A549 (cell line): ENCODE results near the gene OSGIN1. TPM values are rescaled to one million over a fixed set of nuclear protein-coding genes. Genes with fewer than 3 reads are reported as not detected.

Experiments
- ATAC-seq, 2 experiments: fragments of 200-7000 bp in 1 of 2; fragments of >200 bp in 1 of 2; cut with Nextera tagmentation in 1 of 2; cut with Tn5 transposase in 1 of 2; 3 replicates each; pipeline versions ENCODE4 v1.8.0 to v1.9.1; 2018 to 2020; ENCODE audit warnings: mild to moderate bottlenecking in 1 of 2, moderate library complexity in 1 of 2
- CTCF ChIA-PET: fragments of 300-600 bp; sonication (Branson Sonifier 250); formaldehyde crosslinking; extraction: SDS; loops from one replicate; lab custom pipeline; 2021; ENCODE audit warnings: antibody characterized with exemption, inconsistent platforms; lab: Yijun Ruan, JAX
- POLR2A ChIA-PET: fragments of 350-600 bp; formaldehyde crosslinking; extraction: SDS; loops from one replicate; lab custom pipeline; 2021; ENCODE audit warnings: antibody characterized with exemption, inconsistent platforms; lab: Yijun Ruan, JAX
- DNase-seq, 2 experiments: peaks; one replicate each; pipeline versions ENCODE4 v3.0.0 to v3.0.0-alpha.2; 2011 to 2016; ENCODE audit warnings: low read depth in 1 of 2, low spot score in 1 of 2
- FAIRE-seq: peaks from 2 replicates; lab custom pipeline; 2011; peaks lifted over from hg19 to GRCh38; lab: Jason Lieb, UNC
- H3K27ac ChIP-seq, 2 experiments: fragments of >200 bp; sonication (Bioruptor Twin); formaldehyde crosslinking; 3 replicates each; pipeline ENCODE4 v1.5.1; 2016 to 2017
- H3K4me1 ChIP-seq: fragments of >200 bp; sonication (Bioruptor Twin); formaldehyde crosslinking; 3 replicates; pipeline ENCODE4 v1.6.1; 2016
- H3K4me2 ChIP-seq: fragments of >200 bp; sonication (Bioruptor Twin); formaldehyde crosslinking; 3 replicates; pipeline ENCODE4 v1.6.1; 2016
- H3K4me3 ChIP-seq: fragments of >200 bp; sonication (Bioruptor Twin); formaldehyde crosslinking; 3 replicates; pipeline ENCODE4 v1.5.1; 2016
- H3K9me3 ChIP-seq: fragments of >200 bp; sonication (Bioruptor Twin); formaldehyde crosslinking; 3 replicates; pipeline ENCODE4 v1.6.1; 2016
- CBX2 ChIP-seq: fragments of 200-600 bp; sonication (generic); IDR thresholded peaks from 2 replicates; pipeline ENCODE4 v1.6.1; 2016; ENCODE audit warnings: low read depth, mild to moderate bottlenecking, borderline replicate concordance
- CEBPB ChIP-seq, 2 experiments: fragments of >200 bp in 1 of 2; sonication (Bioruptor Twin) in 1 of 2; formaldehyde crosslinking in 1 of 2; IDR thresholded peaks; 2 replicates each; pipeline ENCODE4 v1.6.1; 2012 to 2016
- E2F6 ChIP-seq: IDR thresholded peaks from 2 replicates; pipeline ENCODE4 v1.6.1; 2012; ENCODE audit warnings: low read depth, borderline replicate concordance
- HOXB5 ChIP-seq: fragments of 250-450 bp; sonication (Bioruptor Pico); IDR thresholded peaks from 2 replicates; pipeline ENCODE4 v1.5.0; 2020; ENCODE audit warnings: mild to moderate bottlenecking, moderate library complexity
- JUN ChIP-seq, 2 experiments: fragments of >200 bp; sonication (Bioruptor Twin); formaldehyde crosslinking; IDR thresholded peaks; 2 replicates in 1 of 2; 3 replicates in 1 of 2; pipeline ENCODE4 v1.6.1; 2016 to 2017
- KDM1A ChIP-seq: fragments of 200-600 bp; sonication (generic); IDR thresholded peaks from 2 replicates; pipeline ENCODE4 v1.6.1; 2016; ENCODE audit warnings: low read depth, mild to moderate bottlenecking
- MAX ChIP-seq: IDR thresholded peaks from 2 replicates; pipeline ENCODE4 v1.6.1; 2012
- MAZ ChIP-seq: fragments of 150-350 bp; IDR thresholded peaks from 2 replicates; pipeline ENCODE4 v1.6.1; 2014; ENCODE audit warnings: antibody characterized with exemption, low read depth, low read length, borderline replicate concordance
- MYC ChIP-seq: IDR thresholded peaks from 2 replicates; pipeline ENCODE4 v1.6.1; 2012; ENCODE audit warnings: mild to moderate bottlenecking, inconsistent platforms, low read length, improper control_type of control experiment, borderline replicate concordance
- NFE2L2 ChIP-seq: fragments of 150-350 bp; conservative IDR thresholded peaks from 2 replicates; pipeline ENCODE4 v1.6.1; 2014; ENCODE audit warnings: low read length
- PHF8 ChIP-seq: fragments of 200-600 bp; sonication (generic); IDR thresholded peaks from 2 replicates; pipeline ENCODE4 v1.6.1; 2016; ENCODE audit warnings: low read depth, mild to moderate bottlenecking, antibody characterized with exemption, moderate library complexity, borderline replicate concordance
- POLR2AphosphoS2 ChIP-seq: conservative IDR thresholded peaks from 2 replicates; pipeline ENCODE4 v1.6.1; 2012; ENCODE audit warnings: low read length, improper control_type of control experiment, inconsistent platforms
- RAD21 ChIP-seq, 2 experiments: fragments of >200 bp in 1 of 2; sonication (Bioruptor Twin) in 1 of 2; formaldehyde crosslinking in 1 of 2; IDR thresholded peaks in 1 of 2; conservative IDR thresholded peaks in 1 of 2; 2 replicates in 1 of 2; 3 replicates in 1 of 2; pipeline ENCODE4 v1.6.1; 2012 to 2018; ENCODE audit warnings: inconsistent platforms in 1 of 2
- SMC3 ChIP-seq: fragments of >200 bp; sonication (Bioruptor Twin); formaldehyde crosslinking; IDR thresholded peaks from 3 replicates; pipeline ENCODE4 v1.6.1; 2018; ENCODE audit warnings: inconsistent platforms
- SREBF2 ChIP-seq: fragments of 450-650 bp; IDR thresholded peaks from 2 replicates; pipeline ENCODE4 v1.6.1; 2014; ENCODE audit warnings: mild to moderate bottlenecking, moderate library complexity
- USF2 ChIP-seq: fragments of 450-650 bp; IDR thresholded peaks from 2 replicates; pipeline ENCODE4 v1.6.1; 2014; ENCODE audit warnings: antibody characterized with exemption
- ZNF302 ChIP-seq: fragments of 250-450 bp; sonication (Bioruptor Pico); IDR thresholded peaks from 2 replicates; pipeline ENCODE4 v1.9.0; 2021; ENCODE audit warnings: inconsistent platforms, mild to moderate bottlenecking, moderate library complexity
- WGBS: methylation state at CpG from one replicate; pipeline ENCODE4 v1.1.6; 2017; ENCODE audit errors: missing lambda C conversion rate; 5-methylcytosine and 5-hydroxymethylcytosine counted together
- polyA plus RNA-seq, 4 experiments: library from polyadenylated mRNA; depleted of rRNA in 3 of 4; stranded (reverse); fragments of >200 nt; fragmentation: RNase III in 1 of 4; extraction: RNeasy Plus Mini Kit Qiagen cat#74134 plus additional on column Dnase treatment in 1 of 4; gene quantifications; 2 replicates in 3 of 4; 3 replicates in 1 of 4; pipeline ENCODE4 v1.2.3, GENCODE V29; 2011 to 2017
- TF ChIP-seq, protein P1 (sequence below): fragments of 250-450 bp; sonication (Bioruptor Pico); IDR thresholded peaks from 2 replicates; pipeline ENCODE4 v1.5.0; 2020; ENCODE audit warnings: low read depth, mild to moderate bottlenecking, moderate library complexity
- TF ChIP-seq, protein P2 (sequence below): fragments of 250-450 bp; sonication (Bioruptor Pico); IDR thresholded peaks from 2 replicates; pipeline ENCODE4 v1.5.0; 2021; ENCODE audit warnings: mild to moderate bottlenecking, moderate library complexity, borderline replicate concordance

The OSGIN1 gene
- polyA plus RNA-seq, 2 of the 4 experiments (the other 2 are of a cell fraction) = 25.9 to 37.6 TPM

- TF ChIP-seq SMC3 (no peak), POLR2AphosphoS2 (no peak), CBX2 (no peak), NFE2L2 (no peak), PHF8 (no peak), RAD21 (conservative IDR thresholded peaks at IDR 0.05 in 1 of 2, IDR thresholded peaks at IDR 0.05 in 1 of 2) (no peak), KDM1A (no peak), MYC (0 out of 2 replicates have a peak, but pooled peaks have one; percentile 49), USF2 (peak; percentile 76), MAX (peak; percentile 43; the same call in 1 of the 2 replicates), CEBPB (IDR thresholded peaks at IDR 0.05) (no peak), ZNF302 (CRISPR knock-in tag) (no peak), MAZ (no peak), E2F6 (0 out of 2 replicates have a peak, but pooled peaks have one; percentile 30), JUN (IDR thresholded peaks at IDR 0.05) (no peak), HOXB5 (CRISPR knock-in tag) (no peak), SREBF2 (no peak)
- TF ChIP-seq, protein P1, sequence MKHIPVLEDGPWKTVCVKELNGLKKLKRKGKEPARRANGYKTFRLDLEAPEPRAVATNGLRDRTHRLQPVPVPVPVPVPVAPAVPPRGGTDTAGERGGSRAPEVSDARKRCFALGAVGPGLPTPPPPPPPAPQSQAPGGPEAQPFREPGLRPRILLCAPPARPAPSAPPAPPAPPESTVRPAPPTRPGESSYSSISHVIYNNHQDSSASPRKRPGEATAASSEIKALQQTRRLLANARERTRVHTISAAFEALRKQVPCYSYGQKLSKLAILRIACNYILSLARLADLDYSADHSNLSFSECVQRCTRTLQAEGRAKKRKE (CRISPR knock-in tag) = no peak
- TF ChIP-seq, protein P2, sequence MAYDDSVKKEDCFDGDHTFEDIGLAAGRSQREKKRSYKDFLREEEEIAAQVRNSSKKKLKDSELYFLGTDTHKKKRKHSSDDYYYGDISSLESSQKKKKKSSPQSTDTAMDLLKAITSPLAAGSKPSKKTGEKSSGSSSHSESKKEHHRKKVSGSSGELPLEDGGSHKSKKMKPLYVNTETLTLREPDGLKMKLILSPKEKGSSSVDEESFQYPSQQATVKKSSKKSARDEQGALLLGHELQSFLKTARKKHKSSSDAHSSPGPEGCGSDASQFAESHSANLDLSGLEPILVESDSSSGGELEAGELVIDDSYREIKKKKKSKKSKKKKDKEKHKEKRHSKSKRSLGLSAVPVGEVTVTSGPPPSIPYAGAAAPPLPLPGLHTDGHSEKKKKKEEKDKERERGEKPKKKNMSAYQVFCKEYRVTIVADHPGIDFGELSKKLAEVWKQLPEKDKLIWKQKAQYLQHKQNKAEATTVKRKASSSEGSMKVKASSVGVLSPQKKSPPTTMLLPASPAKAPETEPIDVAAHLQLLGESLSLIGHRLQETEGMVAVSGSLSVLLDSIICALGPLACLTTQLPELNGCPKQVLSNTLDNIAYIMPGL (CRISPR knock-in tag) = no peak
- TF ChIP-seq, all 56 proteins: peak for 4
- no peaks in the 10 kb centered on the region for H3K9me3 ChIP-seq
- peak overlapping the region; percentile 47 for H3K4me2 ChIP-seq
- ATAC-seq (peak; percentile 79 to 92), FAIRE-seq (peak; percentile 39), DNase-seq (peak; percentile 70 to 96)
- WGBS = 6% methylated on average over 14 of the region's 14 CpGs
- H3K4me3 ChIP-seq = 0 out of 3 replicates have a peak overlapping the region, but pooled peaks have one; percentile 13
- POLR2A ChIA-PET = interaction anchor here (1.0 kb wide), 1 partner anchor 60 kb away, joined by 5 read pairs; no protein-coding TSS in a partner anchor
- CTCF ChIA-PET = interaction anchor here (0.7 to 1.2 kb wide), 4 partner anchors 19 to 58 kb away, joined by 3 to 5 read pairs (median 3); no protein-coding TSS in a partner anchor
- no peak overlapping the region for H3K27ac ChIP-seq
- H3K4me1 ChIP-seq = peaks cover 8% of the 10 kb centered on the region; the same call in 1 of the 3 replicates
Observed at GRCh38 chr16:84013787-84014569, 60.9 kb downstream of the OSGIN1 start.
